ENCODE results near the gene PARD6A. TPM values are rescaled to one million over a fixed set of nuclear protein-coding genes. Genes with fewer than 3 reads are reported as not detected.

PARD6A gene
- total and polyA plus RNA-seq, 2 of the 13 experiments (the other 11 are each of a cell fraction or from before 2014, with no cell fraction given) = 3.5 to 4.3 TPM

DNA sequence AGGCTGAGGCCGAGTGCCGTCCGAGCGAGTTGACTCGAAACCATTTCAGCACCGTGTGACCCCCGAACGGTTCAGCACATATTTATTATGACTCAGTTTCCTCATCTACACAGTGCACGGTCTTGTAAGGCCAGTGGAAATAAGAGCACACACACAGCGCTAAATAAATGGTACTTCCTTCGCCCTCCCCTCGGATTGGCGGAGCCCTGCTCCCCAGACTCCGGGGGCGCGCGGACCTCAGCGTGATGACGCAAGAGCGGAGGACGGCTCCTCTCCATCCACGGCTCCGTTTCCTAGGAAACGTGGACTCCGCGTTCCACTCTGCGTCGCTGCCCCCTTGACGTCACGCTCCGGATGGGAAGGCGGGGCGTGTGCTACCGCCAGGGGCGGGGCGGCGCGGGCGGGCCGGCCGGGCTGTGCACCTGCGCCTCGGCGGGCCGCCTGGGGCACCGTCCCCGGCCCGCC, at the start of gene PARD6A (continued):
- no peak for TF ChIP-seq FOXA1 (IDR thresholded peaks at IDR 0.05)
- no peak for TF ChIP-seq FOXA1 (CRISPR knock-in tag; IDR thresholded peaks at IDR 0.05)
- 0 out of 2 replicates have a peak, but pooled peaks have one; percentile 34 for TF ChIP-seq SNAI1 (CRISPR knock-in tag; IDR thresholded peaks at IDR 0.05; ENCODE audit: borderline replicate concordance)
- TF ChIP-seq PCBP1 (IDR thresholded peaks at IDR 0.05; ENCODE audit: borderline replicate concordance, low read depth, low read length) = no peak
- TF ChIP-seq ZNF281 (CRISPR knock-in tag; IDR thresholded peaks at IDR 0.05; ENCODE audit: borderline replicate concordance) = peak; percentile 10; the same call in 1 of the 2 replicates
- TF ChIP-seq, protein P1, sequence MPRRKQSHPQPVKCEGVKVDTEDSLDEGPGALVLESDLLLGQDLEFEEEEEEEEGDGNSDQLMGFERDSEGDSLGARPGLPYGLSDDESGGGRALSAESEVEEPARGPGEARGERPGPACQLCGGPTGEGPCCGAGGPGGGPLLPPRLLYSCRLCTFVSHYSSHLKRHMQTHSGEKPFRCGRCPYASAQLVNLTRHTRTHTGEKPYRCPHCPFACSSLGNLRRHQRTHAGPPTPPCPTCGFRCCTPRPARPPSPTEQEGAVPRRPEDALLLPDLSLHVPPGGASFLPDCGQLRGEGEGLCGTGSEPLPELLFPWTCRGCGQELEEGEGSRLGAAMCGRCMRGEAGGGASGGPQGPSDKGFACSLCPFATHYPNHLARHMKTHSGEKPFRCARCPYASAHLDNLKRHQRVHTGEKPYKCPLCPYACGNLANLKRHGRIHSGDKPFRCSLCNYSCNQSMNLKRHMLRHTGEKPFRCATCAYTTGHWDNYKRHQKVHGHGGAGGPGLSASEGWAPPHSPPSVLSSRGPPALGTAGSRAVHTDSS (CRISPR knock-in tag; conservative IDR thresholded peaks at IDR 0.05) = no peak
- no peak for TF ChIP-seq SIX4 (CRISPR knock-in tag; IDR thresholded peaks at IDR 0.05)
- peak; percentile 85 for TF ChIP-seq RFX3 (CRISPR knock-in tag; IDR thresholded peaks at IDR 0.05)
- no peak for TF ChIP-seq FOXO4 (CRISPR knock-in tag; conservative IDR thresholded peaks at IDR 0.05)
- TF ChIP-seq, protein P2, sequence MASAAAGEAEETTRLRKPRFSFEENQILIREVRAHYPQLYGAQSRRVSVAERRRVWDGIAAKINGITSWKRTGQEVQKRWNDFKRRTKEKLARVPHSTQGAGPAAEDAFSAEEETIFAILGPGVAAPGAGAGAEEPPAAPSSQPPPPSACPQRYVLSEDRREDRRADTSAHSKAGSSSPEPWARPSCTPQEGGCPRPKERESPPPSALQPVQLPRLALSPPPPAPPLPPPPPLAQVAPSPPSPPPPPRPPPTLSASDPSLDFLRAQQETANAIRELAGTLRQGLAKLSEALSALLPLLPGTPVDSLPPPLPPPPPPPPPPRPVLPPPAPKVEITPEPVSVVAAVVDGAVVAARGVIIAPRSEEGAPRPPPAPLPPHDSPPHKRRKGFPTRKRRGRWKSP (CRISPR knock-in tag; IDR thresholded peaks at IDR 0.05) = peak; percentile 72; the same call in 1 of the 2 replicates
- no peak for TF ChIP-seq DR1 (CRISPR knock-in tag; IDR thresholded peaks at IDR 0.05)
- TF ChIP-seq SRY (CRISPR knock-in tag; IDR thresholded peaks at IDR 0.05) = 0 out of 2 replicates have a peak, but pooled peaks have one; percentile 4
- no peak for TF ChIP-seq ZNF720 (CRISPR knock-in tag; IDR thresholded peaks at IDR 0.05)
- TF ChIP-seq ZBTB1 (CRISPR knock-in tag; IDR thresholded peaks at IDR 0.05; ENCODE audit: borderline replicate concordance) = no peak
- TF ChIP-seq BORCS8-MEF2B (CRISPR knock-in tag; IDR thresholded peaks at IDR 0.05) = no peak
- TF ChIP-seq AKNA (CRISPR knock-in tag; IDR thresholded peaks at IDR 0.05; ENCODE audit: borderline replicate concordance) = no peak

Measured in HepG2 (cell line).